Progenitor cell of endocrine pancreas (in vitro differentiated cells): ENCODE data around the gene NEK1. TPM values are rescaled to one million over a fixed set of nuclear protein-coding genes. Genes with fewer than 3 reads are reported as not detected.

Experiments
- DNase-seq: peaks from one replicate; pipeline ENCODE4 v3.0.0; 2021; ENCODE audit warnings: low spot score; ENCODE audit not compliant: unreplicated experiment
- H3K27ac Mint-ChIP-seq: 2 replicates; pipeline ENCODE4 v1.8.0; 2021; ENCODE audit warnings: mild to moderate bottlenecking, moderate library complexity, mixed read lengths
- H3K27me3 Mint-ChIP-seq: 2 replicates; pipeline ENCODE4 v1.8.0; 2021; ENCODE audit warnings: mixed read lengths
- H3K36me3 Mint-ChIP-seq: 2 replicates; pipeline ENCODE4 v1.8.0; 2022; ENCODE audit warnings: mixed read lengths; ENCODE audit not compliant: insufficient read depth
- H3K4me1 Mint-ChIP-seq: 2 replicates; pipeline ENCODE4 v1.8.0; 2021; ENCODE audit warnings: low read depth, mixed read lengths
- H3K4me3 Mint-ChIP-seq: 2 replicates; pipeline ENCODE4 v1.8.0; 2021; ENCODE audit warnings: low read depth, mild to moderate bottlenecking, moderate library complexity, mixed read lengths
- H3K9me3 Mint-ChIP-seq: 2 replicates; pipeline ENCODE4 v1.8.0; 2021; ENCODE audit warnings: low read depth, mixed read lengths
- total RNA-seq: library from RNA; stranded (reverse); gene quantifications from 2 replicates; pipeline ENCODE4 v1.2.1, GENCODE V29; 2021
- TF ChIP-seq, protein P1 (sequence below): fragments of 200-600 bp; sonication (generic); IDR thresholded peaks from one replicate; pipeline ENCODE4 v1.5.0; 2021; ENCODE audit warnings: antibody characterized with exemption, mild to moderate bottlenecking; ENCODE audit not compliant: unreplicated experiment

The NEK1 gene
- total RNA-seq, 1 donor from 2014 or later = 15.0 TPM

DNA sequence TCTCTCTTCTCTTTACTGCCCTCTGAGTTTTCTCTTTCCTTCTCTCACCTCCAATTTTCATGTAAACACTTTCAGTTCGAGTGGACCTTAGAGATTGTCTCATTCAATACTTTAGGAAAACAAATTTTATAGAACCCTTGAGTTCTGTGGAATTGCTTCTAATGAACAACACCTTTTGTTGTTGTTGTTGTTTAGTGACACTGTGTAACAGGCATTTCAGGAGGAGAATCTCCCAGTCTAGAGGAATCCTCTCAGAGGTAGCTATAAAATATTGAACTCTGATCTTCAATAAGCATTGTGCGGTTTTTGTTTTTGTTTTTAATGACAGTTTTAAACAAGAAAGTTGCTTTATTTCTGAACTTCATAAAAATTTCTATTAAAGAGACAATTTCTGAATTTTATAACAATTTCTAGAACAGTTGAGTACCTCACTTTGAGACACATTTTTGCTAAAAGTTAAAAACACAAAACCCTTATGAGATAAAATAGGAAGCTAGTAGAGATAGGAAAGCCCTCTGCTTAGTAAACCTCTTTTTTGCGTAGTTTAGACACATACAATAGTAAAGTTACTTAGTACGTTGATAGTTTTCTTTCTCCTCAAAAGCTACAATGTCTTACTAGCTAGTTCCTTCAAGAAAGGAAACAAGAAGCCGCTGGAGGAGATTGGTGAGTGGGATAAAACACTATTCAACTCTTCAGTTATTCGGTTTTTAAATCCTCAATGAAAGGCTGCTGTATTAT lies 46.8 kb upstream of the NEK1 start:
- no peaks in the 10 kb centered on the region for H3K9me3 Mint-ChIP-seq
- H3K27ac Mint-ChIP-seq = peak overlapping the region; percentile 98
- H3K27me3 Mint-ChIP-seq = no peaks in the 10 kb centered on the region
- DNase-seq = no peak
- H3K4me3 Mint-ChIP-seq = no peak overlapping the region
- TF ChIP-seq, protein P1, sequence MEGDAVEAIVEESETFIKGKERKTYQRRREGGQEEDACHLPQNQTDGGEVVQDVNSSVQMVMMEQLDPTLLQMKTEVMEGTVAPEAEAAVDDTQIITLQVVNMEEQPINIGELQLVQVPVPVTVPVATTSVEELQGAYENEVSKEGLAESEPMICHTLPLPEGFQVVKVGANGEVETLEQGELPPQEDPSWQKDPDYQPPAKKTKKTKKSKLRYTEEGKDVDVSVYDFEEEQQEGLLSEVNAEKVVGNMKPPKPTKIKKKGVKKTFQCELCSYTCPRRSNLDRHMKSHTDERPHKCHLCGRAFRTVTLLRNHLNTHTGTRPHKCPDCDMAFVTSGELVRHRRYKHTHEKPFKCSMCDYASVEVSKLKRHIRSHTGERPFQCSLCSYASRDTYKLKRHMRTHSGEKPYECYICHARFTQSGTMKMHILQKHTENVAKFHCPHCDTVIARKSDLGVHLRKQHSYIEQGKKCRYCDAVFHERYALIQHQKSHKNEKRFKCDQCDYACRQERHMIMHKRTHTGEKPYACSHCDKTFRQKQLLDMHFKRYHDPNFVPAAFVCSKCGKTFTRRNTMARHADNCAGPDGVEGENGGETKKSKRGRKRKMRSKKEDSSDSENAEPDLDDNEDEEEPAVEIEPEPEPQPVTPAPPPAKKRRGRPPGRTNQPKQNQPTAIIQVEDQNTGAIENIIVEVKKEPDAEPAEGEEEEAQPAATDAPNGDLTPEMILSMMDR = no peak
- peaks cover 37% of the 10 kb centered on the region for H3K4me1 Mint-ChIP-seq
- H3K36me3 Mint-ChIP-seq = peaks cover 2% of the 10 kb centered on the region

DNA sequence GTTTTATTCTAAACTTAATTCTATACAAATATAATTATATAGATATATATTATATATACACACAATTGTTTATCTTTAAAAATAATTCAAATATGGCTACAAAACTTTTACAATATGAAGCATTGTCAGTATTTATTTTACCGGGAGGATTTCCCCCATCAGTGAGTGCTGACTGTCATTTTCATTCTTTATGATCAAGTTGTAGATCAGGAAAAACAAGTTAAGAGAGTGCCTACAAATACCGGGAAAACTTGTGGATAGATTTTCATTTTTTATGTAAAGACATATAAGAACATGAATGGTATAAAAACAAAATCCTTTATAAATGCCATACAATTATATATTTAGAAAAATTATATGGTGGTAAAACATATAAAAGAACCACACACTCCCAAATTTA lies 45.8 kb upstream of the NEK1 start:
- TF ChIP-seq, protein P1 = no peak
- no peak overlapping the region for H3K4me3 Mint-ChIP-seq
- peaks cover 30% of the 10 kb centered on the region for H3K4me1 Mint-ChIP-seq
- H3K36me3 Mint-ChIP-seq = peaks cover 6% of the 10 kb centered on the region
- H3K27ac Mint-ChIP-seq = no peak overlapping the region
- no peaks in the 10 kb centered on the region for H3K27me3 Mint-ChIP-seq
- no peak for DNase-seq
- no peaks in the 10 kb centered on the region for H3K9me3 Mint-ChIP-seq

- peaks cover 8% of the 10 kb centered on the region for H3K36me3 Mint-ChIP-seq
- TF ChIP-seq, protein P1 = no peak
- DNase-seq = no peak
- no peaks in the 10 kb centered on the region for H3K9me3 Mint-ChIP-seq
- H3K27me3 Mint-ChIP-seq = no peaks in the 10 kb centered on the region
- H3K27ac Mint-ChIP-seq = no peak overlapping the region
- peaks cover 30% of the 10 kb centered on the region for H3K4me1 Mint-ChIP-seq
- no peak overlapping the region for H3K4me3 Mint-ChIP-seq
Observed at GRCh38 chr4:169657470-169658107, 45.2 kb upstream of the NEK1 start.

- TF ChIP-seq, protein P1 = no peak
- no peak for DNase-seq
- Mint-ChIP-seq H3K4me3 (no peak overlapping the region), H3K27ac (peak overlapping the region; percentile 16), H3K9me3 (no peaks in the 10 kb centered on the region), H3K36me3 (peaks cover 8% of the 10 kb centered on the region), H3K27me3 (no peaks in the 10 kb centered on the region), H3K4me1 (peaks cover 36% of the 10 kb centered on the region)
Observed at GRCh38 chr4:169655401-169655800, 43.0 kb upstream of the NEK1 start.

DNA sequence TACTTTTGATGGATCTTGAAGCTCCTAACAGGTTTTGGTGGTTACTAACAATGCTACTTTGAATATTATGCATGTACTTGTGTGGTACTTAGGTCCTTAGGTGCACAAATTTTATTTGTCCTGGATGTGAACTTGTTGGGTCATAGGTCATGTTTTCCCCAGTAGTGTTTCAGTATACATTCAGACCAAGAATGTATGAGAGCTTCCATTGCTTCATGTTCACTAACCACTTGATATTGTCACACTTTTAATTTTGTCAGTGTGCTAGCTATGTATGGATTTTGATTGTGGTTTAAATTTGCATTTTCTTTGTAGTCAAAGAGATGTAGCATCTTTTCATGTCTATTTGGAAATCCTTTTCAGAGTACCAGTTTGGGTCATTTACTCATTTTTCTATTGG lies 40.2 kb upstream of the NEK1 start:
- DNase-seq = no peak
- H3K27me3 Mint-ChIP-seq = no peaks in the 10 kb centered on the region
- TF ChIP-seq, protein P1 = no peak
- no peaks in the 10 kb centered on the region for H3K9me3 Mint-ChIP-seq
- peaks cover 8% of the 10 kb centered on the region for H3K36me3 Mint-ChIP-seq
- H3K4me3 Mint-ChIP-seq = no peak overlapping the region
- H3K4me1 Mint-ChIP-seq = peaks cover 31% of the 10 kb centered on the region
- H3K27ac Mint-ChIP-seq = no peak overlapping the region
